ENCODE data around the gene LYPD8.
"Not testable (repeated sequence)": the region's sequence is repeated elsewhere in the genome, so short reads cannot be mapped to it uniquely, and the experiment has no call there.

DNA sequence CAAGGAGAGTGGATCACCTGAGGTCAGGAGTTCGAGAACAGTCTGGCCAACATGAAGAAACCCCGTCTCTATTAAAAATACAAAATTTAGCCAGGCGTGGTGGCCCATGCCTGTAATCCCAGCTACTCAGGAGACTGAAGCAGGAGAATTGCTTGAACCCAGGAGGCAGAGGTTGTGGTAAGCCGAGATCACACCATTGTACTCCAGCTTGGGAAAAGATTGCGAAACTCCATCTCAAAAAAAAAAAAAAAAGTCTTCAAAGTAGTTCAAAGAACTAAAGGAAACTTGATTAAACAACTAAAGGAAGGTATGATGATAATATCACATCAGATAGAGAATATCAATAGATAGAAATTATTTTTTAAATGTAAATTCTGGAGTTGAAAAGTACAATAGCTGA lies 39.1 kb upstream of the LYPD8 start:
- not testable (repeated sequence) for TF ChIP-seq EZH2 (IDR thresholded peaks at IDR 0.05; ENCODE audit: borderline replicate concordance, low read depth, low read length, severe bottlenecking); CTCF (IDR thresholded peaks at IDR 0.05; ENCODE audit: extremely low read depth in 1 of 2, insufficient read depth in 1 of 2, low read depth in 1 of 2, low read length in 2 of 2); POLR2A (IDR thresholded peaks at IDR 0.05; ENCODE audit: low read depth, low read length); POLR2AphosphoS5 (IDR thresholded peaks at IDR 0.05; ENCODE audit: insufficient read depth, low read depth, low read length); MYC (IDR thresholded peaks at IDR 0.05; ENCODE audit: low read depth, low read length); JUN (IDR thresholded peaks at IDR 0.05; ENCODE audit: borderline replicate concordance, insufficient read depth, insufficient read length, low read depth)
- TF ChIP-seq, protein P1, sequence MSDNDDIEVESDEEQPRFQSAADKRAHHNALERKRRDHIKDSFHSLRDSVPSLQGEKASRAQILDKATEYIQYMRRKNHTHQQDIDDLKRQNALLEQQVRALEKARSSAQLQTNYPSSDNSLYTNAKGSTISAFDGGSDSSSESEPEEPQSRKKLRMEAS (IDR thresholded peaks at IDR 0.05; ENCODE audit: insufficient read depth, insufficient read length), result not testable (repeated sequence)

All from endothelial cell of umbilical vein (primary cell).